Hippocampal formation (tissue), 2 donors: Measurements from ENCODE around the gene PACSIN1.

ENCODE experiments used
- DNase-seq, 2 donors: peaks; one replicate each; lab custom pipeline; 2025; lab: John Stamatoyannopoulos, UW

PACSIN1 gene

GRCh38 chr6:34581561-34581920, 115.7 kb downstream of the PACSIN1 start:
- DNase-seq: no peak

GRCh38 chr6:34583461-34583860, 117.6 kb downstream of the PACSIN1 start:
- DNase-seq: no peak

GRCh38 chr6:34583861-34584604, 118.2 kb downstream of the PACSIN1 start:
- DNase-seq: no peak

- DNase-seq: no peak
Measured at GRCh38 chr6:34584694-34585093, 118.8 kb downstream of the PACSIN1 start.
